Measurements from ENCODE around the gene ACTN4.
"Not testable (repeated sequence)": the region's sequence is repeated elsewhere in the genome, so short reads cannot be mapped to it uniquely, and the experiment has no call there.

The ACTN4 gene

GRCh38 chr19:38770228-38770948 is 122.9 kb downstream of the ACTN4 start:
- DNase-seq (ENCODE audit: low read depth) = not testable (repeated sequence)

GRCh38 chr19:38770949-38771275 is 123.5 kb downstream of the ACTN4 start:
- DNase-seq (ENCODE audit: low read depth) = not testable (repeated sequence)

GRCh38 chr19:38771569-38771968 is 124.1 kb downstream of the ACTN4 start:
- not testable (repeated sequence) for DNase-seq (ENCODE audit: low read depth)

GRCh38 chr19:38773469-38774177 is 126.2 kb downstream of the ACTN4 start, which contains the start of gene LGALS7:
Gene LGALS7, minus strand, starts transcription at chr19:38773517. Its CDS starts 25 bp downstream, at chr19:38773492.
- no peak for DNase-seq (ENCODE audit: low read depth)

- DNase-seq (ENCODE audit: low read depth) = no peak
Measured at GRCh38 chr19:38774181-38774950, 126.9 kb downstream of the ACTN4 start.

- DNase-seq (ENCODE audit: low read depth) = no peak
Measured at GRCh38 chr19:38778733-38779132, 131.3 kb downstream of the ACTN4 start.

GRCh38 chr19:38780443-38780842 is 133.0 kb downstream of the ACTN4 start:
- DNase-seq (ENCODE audit: low read depth) = no peak

GRCh38 chr19:38781058-38781457 is 133.6 kb downstream of the ACTN4 start:
- DNase-seq (ENCODE audit: low read depth) = no peak

Data from fibroblast of gingiva (primary cell).